GM12878 (cell line): ENCODE results near the gene CKS1B. TPM values are rescaled to one million over a fixed set of nuclear protein-coding genes. Genes with fewer than 3 reads are reported as not detected.

Source experiments
- ATAC-seq: fragments of 200-7000 bp; cut with Tn5 transposase; 3 replicates; pipeline ENCODE4 v1.9.1; 2020; ENCODE audit warnings: mild to moderate bottlenecking, moderate library complexity
- BruUV-seq: library from RNA; stranded (reverse); fragments of 400-500 nt; replicated peaks from 2 replicates; lab custom pipeline; 2021; lab: Mats Ljungman, UMichigan
- CTCF ChIA-PET: fragments of 300-600 bp; sonication (Branson Sonifier 250); formaldehyde crosslinking; extraction: SDS; loops from one replicate; lab custom pipeline; 2021; ENCODE audit warnings: inconsistent platforms; lab: Yijun Ruan, JAX
- POLR2A ChIA-PET: fragments of 350-600 bp; formaldehyde crosslinking; extraction: SDS; loops from one replicate; lab custom pipeline; 2021; ENCODE audit warnings: inconsistent platforms; lab: Charles Lee
- RAD21 ChIA-PET: fragments of 300-600 bp; sonication (Branson Sonifier 250); formaldehyde crosslinking; loops from one replicate; lab custom pipeline; 2023; ENCODE audit warnings: antibody characterized with exemption; ENCODE audit not compliant: unreplicated experiment; lab: Charles Lee
- SMC1A ChIA-PET: fragments of 300-600 bp; sonication (Branson Sonifier 250); formaldehyde crosslinking; loops from one replicate; lab custom pipeline; 2023; ENCODE audit not compliant: unreplicated experiment, uncharacterized antibody; lab: Charles Lee
- DNase-seq: peaks from one replicate; pipeline ENCODE4 v3.0.0-alpha.2; 2011; ENCODE audit warnings: low read depth, low spot score
- FAIRE-seq: peaks from 3 replicates; lab custom pipeline; 2011; peaks lifted over from hg19 to GRCh38; lab: Jason Lieb, UNC
- H2AFZ ChIP-seq: 2 replicates; pipeline ENCODE4 v1.6.0; 2011; ENCODE audit warnings: low read depth, low read length, control low read depth; ENCODE audit not compliant: control insufficient read depth
- H3K27ac ChIP-seq: 2 replicates; pipeline ENCODE4 v1.5.1; 2011; ENCODE audit warnings: control low read depth; ENCODE audit not compliant: control insufficient read depth, insufficient read depth
- H3K27me3 ChIP-seq, 2 experiments: replicated peaks in 1 of 2; 2 replicates each; pipeline versions ENCODE4 v1.6.0 to v1.6.1; 2011; ENCODE audit warnings: low read length in 1 of 2; ENCODE audit not compliant: control insufficient read depth in 2 of 2, insufficient read depth in 2 of 2
- H3K36me3 ChIP-seq, 2 experiments: 2 replicates each; pipeline ENCODE4 v1.5.1; 2011; ENCODE audit warnings: low read length in 1 of 2; ENCODE audit not compliant: control insufficient read depth in 2 of 2, insufficient read depth in 2 of 2
- H3K4me1 ChIP-seq: 2 replicates; pipeline ENCODE4 v1.6.1; 2011; ENCODE audit warnings: mild to moderate bottlenecking, low read length, moderate library complexity, mixed read lengths; ENCODE audit not compliant: control insufficient read depth, insufficient read depth
- H3K4me2 ChIP-seq: 2 replicates; pipeline ENCODE4 v1.6.0; 2011; ENCODE audit warnings: control low read depth; ENCODE audit not compliant: control insufficient read depth, insufficient read depth
- H3K4me3 ChIP-seq: fragments of 200-600 bp; sonication (generic); 2 replicates; pipeline ENCODE4 v1.5.1; 2016
- H3K79me2 ChIP-seq: 2 replicates; pipeline ENCODE4 v1.6.0; 2011; ENCODE audit warnings: low read length; ENCODE audit not compliant: control insufficient read depth, insufficient read depth
- H3K9ac ChIP-seq: 2 replicates; pipeline ENCODE4 v1.8.0; 2011; ENCODE audit warnings: low read length, control low read depth, mixed read lengths; ENCODE audit not compliant: control insufficient read depth, insufficient read depth
- H3K9me3 ChIP-seq: replicated peaks from 3 replicates; pipeline ENCODE4 v1.5.1; 2011; ENCODE audit warnings: mild to moderate bottlenecking, low read length; ENCODE audit not compliant: control insufficient read depth, insufficient read depth
- H4K20me1 ChIP-seq: 2 replicates; pipeline ENCODE4 v1.6.0; 2011; ENCODE audit not compliant: control insufficient read depth, insufficient read depth
- HDAC2 ChIP-seq: fragments of 200-600 bp; sonication (generic); IDR thresholded peaks from 2 replicates; pipeline ENCODE4 v1.6.1; 2017
- KAT2A ChIP-seq: conservative IDR thresholded peaks from 2 replicates; pipeline ENCODE4 v1.6.1; 2011; ENCODE audit warnings: low read depth, low read length; ENCODE audit not compliant: control insufficient read depth
- MEF2A ChIP-seq: IDR thresholded peaks from 2 replicates; pipeline ENCODE4 v1.6.1; 2011; ENCODE audit warnings: low read depth, mild to moderate bottlenecking, low read length, moderate library complexity; ENCODE audit not compliant: insufficient read depth
- MTA2 ChIP-seq: fragments of 450-650 bp; IDR thresholded peaks from 2 replicates; pipeline ENCODE4 v1.6.1; 2016; ENCODE audit warnings: low read depth, mild to moderate bottlenecking, moderate library complexity
- POLR2A ChIP-seq: IDR thresholded peaks from 2 replicates; pipeline ENCODE4 v1.6.1; 2011; ENCODE audit warnings: low read depth, mild to moderate bottlenecking, low read length
- TAF1 ChIP-seq: IDR thresholded peaks from 2 replicates; pipeline ENCODE4 v1.6.1; 2011; ENCODE audit warnings: mild to moderate bottlenecking, low read depth, low read length, borderline replicate concordance
- ZNF217 ChIP-seq: fragments of 450-650 bp; IDR thresholded peaks from 2 replicates; pipeline ENCODE4 v1.6.1; 2017; ENCODE audit warnings: antibody characterized with exemption, mild to moderate bottlenecking
- ZSCAN29 ChIP-seq: fragments of 450-650 bp; IDR thresholded peaks from 2 replicates; pipeline ENCODE4 v1.6.1; 2017; ENCODE audit warnings: mild to moderate bottlenecking, moderate library complexity
- WGBS: methylation state at CpG from one replicate; pipeline ENCODE4 v1.1.6; 2016; ENCODE audit warnings: low lambda C conversion rate; ENCODE audit not compliant: insufficient replicate concordance, insufficient coverage; ENCODE audit errors: missing lambda C conversion rate; 5-methylcytosine and 5-hydroxymethylcytosine counted together
- in situ Hi-C: fragments of 300-500 bp; cut with MboI; formaldehyde crosslinking; loops from 9 replicates; pipeline ENCODE4 v1.14.3; 2018; ENCODE audit warnings: mixed read lengths
- intact Hi-C: fragments of 100-400 bp; cut with micrococcal nuclease; formaldehyde crosslinking; loops from one replicate; pipeline ENCODE4 v1.14.2; 2022; ENCODE audit not compliant: unreplicated experiment
- polyA plus RNA-seq, 11 experiments: library from polyadenylated mRNA; depleted of rRNA in 4 of 11; unstranded in 6 of 11; stranded (reverse) in 5 of 11; fragments of >200 nt; fragmentation: Nextera tagmentation in 4 of 11; fragmentation: Illumina TruSeq in 1 of 11; extraction: Ambion mirVana in 4 of 11; extraction: Trizol in 1 of 11; gene quantifications; 1 replicate in 1 of 11; 2 replicates in 10 of 11; pipeline versions ENCODE4 v1.2.1 to v1.2.3, GENCODE V29; 2011 to 2016; ENCODE audit warnings: inconsistent platforms in 2 of 11, missing spikeins in 2 of 11, low read depth in 1 of 11
- total RNA-seq, 4 experiments: library from RNA; depleted of rRNA in 3 of 4; stranded (reverse); fragments of >200 nt in 3 of 4; fragmentation: Illumina TruSeq in 1 of 4; extraction: Trizol in 1 of 4; gene quantifications; 2 replicates each; pipeline versions ENCODE4 v1.2.1 to v1.2.3, GENCODE V29; 2013 to 2021
- TF ChIP-seq, protein P1 (sequence below): fragments of 450-650 bp; IDR thresholded peaks from 2 replicates; pipeline ENCODE4 v1.6.1; 2016; ENCODE audit warnings: mild to moderate bottlenecking

Gene CKS1B
- total and polyA plus RNA-seq, 10 of the 15 experiments (the other 5 are each of a cell fraction or from before 2014, with no cell fraction given) = 125 to 608 (median 364) TPM

GRCh38 chr1:154966111-154966510, 8.4 kb upstream of the CKS1B start:
- 95% methylated on average over 7 of the region's 7 CpGs for WGBS
- Histone ChIP-seq H3K79me2 (peaks cover 35% of the 10 kb centered on the region), H3K4me2 (no peak overlapping the region), H3K27me3 (no peaks in the 10 kb centered on the region), H2AFZ (no peak overlapping the region), H3K4me1 (peaks cover 15% of the 10 kb centered on the region), H3K9me3 (no peaks in the 10 kb centered on the region), H3K4me3 (no peak overlapping the region), H3K27ac (no peak overlapping the region), H3K36me3 (peaks cover 12% of the 10 kb centered on the region in 2 experiments; a peak in 3 of 4 replicates), H3K9ac (no peak overlapping the region), H4K20me1 (no peaks in the 10 kb centered on the region)
- ChIA-PET CTCF (interaction anchor here (1.3 to 3.5 kb wide), 3 partner anchors 8 to 17 kb away, joined by 3 to 11 read pairs (median 5); partner anchors contain the start of genes CKS1B, FLAD1 and PBXIP1), POLR2A (interaction anchor here (0.6 to 1.6 kb wide), 2 partner anchors 10 to 188 kb away, joined by 3 to 4 read pairs; partner anchors contain the start of gene PBXIP1), RAD21 (no interaction called here), SMC1A (interaction anchor here (1.0 kb wide), 1 partner anchor 22 kb away, joined by 3 read pairs; no protein-coding TSS in a partner anchor)
- no peak for DNase-seq
- intact Hi-C loops (no loop called here), in situ Hi-C loops (no loop called here)
- TF ChIP-seq KAT2A = no peak
- TF ChIP-seq MEF2A = no peak
- TF ChIP-seq HDAC2 = no peak
- no peak for ATAC-seq
- no TSS peak for BruUV-seq
- no peak for FAIRE-seq

- RAD21 ChIA-PET = no interaction called here
- CTCF ChIA-PET = interaction anchor here (3.5 kb wide), 1 partner anchor 12 kb away, joined by 11 read pairs; the partner anchor contains the start of gene PBXIP1
- DNase-seq (no peak), ATAC-seq (no peak), FAIRE-seq (no peak)
- peaks cover 22% of the 10 kb centered on the region for H3K4me1 ChIP-seq
- in situ Hi-C loops = no loop called here
- SMC1A ChIA-PET = interaction anchor here (0.6 to 0.9 kb wide), 2 partner anchors 28 to 31 kb away, joined by 3 read pairs; no protein-coding TSS in a partner anchor
- BruUV-seq = no TSS peak
- no peak overlapping the region for H3K27ac ChIP-seq
- no peak overlapping the region for H3K4me3 ChIP-seq
- H3K9me3 ChIP-seq = no peaks in the 10 kb centered on the region
- H2AFZ ChIP-seq = no peak overlapping the region
- H3K27me3 ChIP-seq = no peaks in the 10 kb centered on the region
- TF ChIP-seq, protein P1, sequence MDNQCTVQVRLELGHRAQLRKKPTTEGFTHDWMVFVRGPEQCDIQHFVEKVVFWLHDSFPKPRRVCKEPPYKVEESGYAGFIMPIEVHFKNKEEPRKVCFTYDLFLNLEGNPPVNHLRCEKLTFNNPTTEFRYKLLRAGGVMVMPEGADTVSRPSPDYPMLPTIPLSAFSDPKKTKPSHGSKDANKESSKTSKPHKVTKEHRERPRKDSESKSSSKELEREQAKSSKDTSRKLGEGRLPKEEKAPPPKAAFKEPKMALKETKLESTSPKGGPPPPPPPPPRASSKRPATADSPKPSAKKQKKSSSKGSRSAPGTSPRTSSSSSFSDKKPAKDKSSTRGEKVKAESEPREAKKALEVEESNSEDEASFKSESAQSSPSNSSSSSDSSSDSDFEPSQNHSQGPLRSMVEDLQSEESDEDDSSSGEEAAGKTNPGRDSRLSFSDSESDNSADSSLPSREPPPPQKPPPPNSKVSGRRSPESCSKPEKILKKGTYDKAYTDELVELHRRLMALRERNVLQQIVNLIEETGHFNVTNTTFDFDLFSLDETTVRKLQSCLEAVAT = no peak
- TF ChIP-seq ZNF217 = no peak
- no peak for TF ChIP-seq ZSCAN29
- TF ChIP-seq MTA2 = no peak
- TF ChIP-seq POLR2A = no peak
- TF ChIP-seq TAF1 = no peak
- WGBS = 91% methylated on average over 5 of the region's 5 CpGs
- intact Hi-C loops = no loop called here
- H3K4me2 ChIP-seq = no peak overlapping the region
- POLR2A ChIA-PET = interaction anchor here (1.6 kb wide), 1 partner anchor 12 kb away, joined by 4 read pairs; the partner anchor contains the start of gene PBXIP1
- no peak overlapping the region for H3K9ac ChIP-seq
- no peaks in the 10 kb centered on the region for H4K20me1 ChIP-seq
- peaks cover 12% of the 10 kb centered on the region in 2 experiments; a peak in 3 of 4 replicates for H3K36me3 ChIP-seq
- H3K79me2 ChIP-seq = peaks cover 34% of the 10 kb centered on the region
These were observed 7.0 kb upstream of the CKS1B start for GRCh38 chr1:154967331-154967950.
